ENCODE results near the gene MCF2L. TPM values are rescaled to one million over a fixed set of nuclear protein-coding genes. Genes with fewer than 3 reads are reported as not detected.

Gene MCF2L
- polyA plus RNA-seq, 1 donor = 30.9 TPM

GRCh38 chr13:113123226-113124201 lies 154.5 kb downstream of the MCF2L start:
- peak in 1 of 2 donors; percentile 25 for DNase-seq
- Histone ChIP-seq H3K9me3 (ENCODE audit: control insufficient read depth, low read depth, low read length) (no peaks in the 10 kb centered on the region), H3K27me3 (ENCODE audit: control insufficient read depth, insufficient read depth, low read length) (no peaks in the 10 kb centered on the region), H3K27ac (ENCODE audit: low read length) (peak overlapping the region; percentile 89), H3K36me3 (ENCODE audit: control insufficient read depth, insufficient read depth, low read length) (no peaks in the 10 kb centered on the region), H3K4me3 (ENCODE audit: low read length) (peak overlapping the region; percentile 61), H3K4me1 (ENCODE audit: control insufficient read depth, insufficient read depth, low read length) (peaks cover 24% of the 10 kb centered on the region)
- WGBS (ENCODE audit: insufficient coverage, low lambda C conversion rate) = no CpG with 5 or more reads among the region's 29 CpGs

- H3K9me3 ChIP-seq (ENCODE audit: control insufficient read depth, low read depth, low read length) = peaks cover under 1% of the 10 kb centered on the region
- H3K4me3 ChIP-seq (ENCODE audit: low read length) = no peak overlapping the region
- peaks cover 24% of the 10 kb centered on the region for H3K4me1 ChIP-seq (ENCODE audit: control insufficient read depth, insufficient read depth, low read length)
- no CpG with 5 or more reads among the region's 19 CpGs for WGBS (ENCODE audit: insufficient coverage, low lambda C conversion rate)
- no peaks in the 10 kb centered on the region for H3K27me3 ChIP-seq (ENCODE audit: control insufficient read depth, insufficient read depth, low read length)
- no peak overlapping the region for H3K27ac ChIP-seq (ENCODE audit: low read length)
- DNase-seq = no peak
- no peaks in the 10 kb centered on the region for H3K36me3 ChIP-seq (ENCODE audit: control insufficient read depth, insufficient read depth, low read length)
Measured at GRCh38 chr13:113124211-113124970, 155.4 kb downstream of the MCF2L start.

- no peak for DNase-seq
Measured at GRCh38 chr13:113125506-113126264, 156.7 kb downstream of the MCF2L start.

GRCh38 chr13:113126265-113127150 lies 157.5 kb downstream of the MCF2L start:
- peaks cover 12% of the 10 kb centered on the region for H3K9me3 ChIP-seq (ENCODE audit: control insufficient read depth, low read depth, low read length)
- H3K27me3 ChIP-seq (ENCODE audit: control insufficient read depth, insufficient read depth, low read length) = no peaks in the 10 kb centered on the region
- WGBS (ENCODE audit: insufficient coverage, low lambda C conversion rate) = 93% methylated on average over 3 of the region's 18 CpGs
- no peak for DNase-seq
- H3K36me3 ChIP-seq (ENCODE audit: control insufficient read depth, insufficient read depth, low read length) = peaks cover 8% of the 10 kb centered on the region
- H3K4me1 ChIP-seq (ENCODE audit: control insufficient read depth, insufficient read depth, low read length) = peaks cover 24% of the 10 kb centered on the region
- no peak overlapping the region for H3K27ac ChIP-seq (ENCODE audit: low read length)
- H3K4me3 ChIP-seq (ENCODE audit: low read length) = no peak overlapping the region

More at GRCh38 chr13:113125506-113126264, 156.7 kb downstream of the MCF2L start:
- peaks cover 12% of the 10 kb centered on the region for H3K9me3 ChIP-seq (ENCODE audit: control insufficient read depth, low read depth, low read length)
- H3K27ac ChIP-seq (ENCODE audit: low read length) = no peak overlapping the region
- no peaks in the 10 kb centered on the region for H3K27me3 ChIP-seq (ENCODE audit: control insufficient read depth, insufficient read depth, low read length)
- peaks cover 5% of the 10 kb centered on the region for H3K36me3 ChIP-seq (ENCODE audit: control insufficient read depth, insufficient read depth, low read length)
- WGBS (ENCODE audit: insufficient coverage, low lambda C conversion rate) = 92% methylated on average over 2 of the region's 19 CpGs
- H3K4me3 ChIP-seq (ENCODE audit: low read length) = no peak overlapping the region
- H3K4me1 ChIP-seq (ENCODE audit: control insufficient read depth, insufficient read depth, low read length) = peaks cover 24% of the 10 kb centered on the region

GRCh38 chr13:113129480-113129879 lies 160.5 kb downstream of the MCF2L start:
- H3K9me3 ChIP-seq (ENCODE audit: control insufficient read depth, low read depth, low read length) = peaks cover 12% of the 10 kb centered on the region
- WGBS (ENCODE audit: insufficient coverage, low lambda C conversion rate) = no CpG with 5 or more reads among the region's 27 CpGs
- H3K27ac ChIP-seq (ENCODE audit: low read length) = no peak overlapping the region
- no peak for DNase-seq
- H3K4me3 ChIP-seq (ENCODE audit: low read length) = no peak overlapping the region
- H3K27me3 ChIP-seq (ENCODE audit: control insufficient read depth, insufficient read depth, low read length) = no peaks in the 10 kb centered on the region
- H3K36me3 ChIP-seq (ENCODE audit: control insufficient read depth, insufficient read depth, low read length) = peaks cover 13% of the 10 kb centered on the region
- no peaks in the 10 kb centered on the region for H3K4me1 ChIP-seq (ENCODE audit: control insufficient read depth, insufficient read depth, low read length)

GRCh38 chr13:113129921-113130750 lies 161.1 kb downstream of the MCF2L start:
- Histone ChIP-seq H3K4me1 (ENCODE audit: control insufficient read depth, insufficient read depth, low read length) (no peaks in the 10 kb centered on the region), H3K36me3 (ENCODE audit: control insufficient read depth, insufficient read depth, low read length) (peaks cover 13% of the 10 kb centered on the region), H3K27ac (ENCODE audit: low read length) (no peak overlapping the region), H3K9me3 (ENCODE audit: control insufficient read depth, low read depth, low read length) (peaks cover 12% of the 10 kb centered on the region), H3K4me3 (ENCODE audit: low read length) (peak overlapping the region; percentile 30), H3K27me3 (ENCODE audit: control insufficient read depth, insufficient read depth, low read length) (no peaks in the 10 kb centered on the region)
- WGBS (ENCODE audit: insufficient coverage, low lambda C conversion rate) = no CpG with 5 or more reads among the region's 60 CpGs
- no peak for DNase-seq

GRCh38 chr13:113135281-113135760 lies 166.3 kb downstream of the MCF2L start:
- DNase-seq = no peak
- Histone ChIP-seq H3K9me3 (ENCODE audit: control insufficient read depth, low read depth, low read length) (peaks cover 2% of the 10 kb centered on the region), H3K4me1 (ENCODE audit: control insufficient read depth, insufficient read depth, low read length) (peaks cover 7% of the 10 kb centered on the region), H3K27me3 (ENCODE audit: control insufficient read depth, insufficient read depth, low read length) (no peaks in the 10 kb centered on the region), H3K4me3 (ENCODE audit: low read length) (no peak overlapping the region), H3K36me3 (ENCODE audit: control insufficient read depth, insufficient read depth, low read length) (peaks cover 12% of the 10 kb centered on the region), H3K27ac (ENCODE audit: low read length) (no peak overlapping the region)
- no CpG with 5 or more reads among the region's 2 CpGs for WGBS (ENCODE audit: insufficient coverage, low lambda C conversion rate)

- Histone ChIP-seq H3K27ac (ENCODE audit: low read length) (no peak overlapping the region), H3K27me3 (ENCODE audit: control insufficient read depth, insufficient read depth, low read length) (no peaks in the 10 kb centered on the region), H3K9me3 (ENCODE audit: control insufficient read depth, low read depth, low read length) (no peaks in the 10 kb centered on the region), H3K4me3 (ENCODE audit: low read length) (no peak overlapping the region), H3K4me1 (ENCODE audit: control insufficient read depth, insufficient read depth, low read length) (peaks cover 7% of the 10 kb centered on the region), H3K36me3 (ENCODE audit: control insufficient read depth, insufficient read depth, low read length) (peaks cover 20% of the 10 kb centered on the region)
- peak in 1 of 2 donors; percentile 46 for DNase-seq
- WGBS (ENCODE audit: insufficient coverage, low lambda C conversion rate) = 100% methylated on average over 2 of the region's 11 CpGs
Measured at GRCh38 chr13:113137691-113138298, 168.8 kb downstream of the MCF2L start.

Data from large intestine (tissue), 3 donors.